Activated naive CD4-positive, alpha-beta T cell treated with Interleukin-2 at 50 U/mL for 16 hours (primary cell): ENCODE data around the gene SCNN1G.
"Not testable (repeated sequence)": the region's sequence is repeated elsewhere in the genome, so short reads cannot be mapped to it uniquely, and the experiment has no call there.

Experiments
- DNase-seq: peaks from one replicate; pipeline ENCODE4 v3.0.0-alpha.2; 2020

Gene SCNN1G

DNA sequence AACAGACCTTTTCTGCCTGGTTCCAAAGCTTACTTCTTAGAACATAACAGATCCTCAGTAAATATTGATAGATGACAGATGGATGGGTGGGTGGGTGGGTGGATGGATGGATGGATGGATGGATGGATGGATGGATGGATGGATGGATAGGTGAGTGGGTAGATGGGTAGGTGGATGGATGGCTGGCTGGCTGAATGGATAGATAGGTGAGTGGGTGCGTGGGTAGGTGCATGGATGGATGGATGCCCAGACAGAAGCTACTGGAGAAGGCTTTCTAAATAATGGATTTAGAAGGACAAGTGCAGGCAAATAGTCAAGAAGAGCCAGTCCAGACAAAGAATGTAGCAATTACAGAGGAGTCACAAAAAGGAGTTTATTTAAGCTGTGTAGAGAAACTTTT lies 19.6 kb downstream of the SCNN1G start:
- no peak for DNase-seq

- DNase-seq: no peak
These were observed 24.4 kb downstream of the SCNN1G start for GRCh38 chr16:23206986-23207385.

GRCh38 chr16:23207485-23207884 lies 24.9 kb downstream of the SCNN1G start:
- no peak for DNase-seq

DNA sequence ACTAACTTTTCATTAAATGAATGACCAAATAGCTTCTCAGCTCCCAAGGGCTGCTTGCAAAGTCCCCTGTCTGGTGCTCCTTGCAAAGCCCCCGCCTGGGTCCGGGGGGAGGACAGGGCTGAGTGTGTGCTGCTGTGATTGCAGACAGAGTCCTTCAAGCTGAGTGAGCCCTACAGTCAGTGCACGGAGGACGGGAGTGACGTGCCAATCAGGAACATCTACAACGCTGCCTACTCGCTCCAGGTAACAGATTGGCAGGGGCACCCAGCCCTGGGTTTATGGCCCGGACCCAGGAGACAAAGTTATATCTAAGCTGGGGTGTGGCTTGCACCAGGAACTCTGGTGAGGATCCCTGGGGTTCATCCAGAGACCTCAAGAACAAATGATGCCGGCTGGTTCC lies 27.1 kb downstream of the SCNN1G start:
- no peak for DNase-seq

DNA sequence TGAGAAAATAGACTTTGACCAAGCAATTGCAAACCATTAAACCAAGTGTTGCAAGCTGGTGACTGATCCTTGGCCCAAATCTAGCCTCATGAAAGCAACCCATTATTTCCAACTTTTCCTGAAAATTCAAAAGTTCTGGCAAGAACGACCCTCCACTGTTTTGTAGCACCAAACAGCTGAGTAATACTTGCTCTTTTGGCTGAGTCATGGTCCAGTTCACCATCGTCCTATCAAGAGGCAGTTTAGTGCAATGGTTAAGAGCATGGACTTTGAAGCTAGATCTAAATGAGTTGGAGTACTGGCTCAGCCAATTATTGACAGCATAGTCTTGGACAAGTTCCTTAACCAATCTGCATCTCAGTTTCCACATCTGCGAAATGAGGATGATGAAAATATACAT lies 31.3 kb downstream of the SCNN1G start:
- DNase-seq: no peak

DNA sequence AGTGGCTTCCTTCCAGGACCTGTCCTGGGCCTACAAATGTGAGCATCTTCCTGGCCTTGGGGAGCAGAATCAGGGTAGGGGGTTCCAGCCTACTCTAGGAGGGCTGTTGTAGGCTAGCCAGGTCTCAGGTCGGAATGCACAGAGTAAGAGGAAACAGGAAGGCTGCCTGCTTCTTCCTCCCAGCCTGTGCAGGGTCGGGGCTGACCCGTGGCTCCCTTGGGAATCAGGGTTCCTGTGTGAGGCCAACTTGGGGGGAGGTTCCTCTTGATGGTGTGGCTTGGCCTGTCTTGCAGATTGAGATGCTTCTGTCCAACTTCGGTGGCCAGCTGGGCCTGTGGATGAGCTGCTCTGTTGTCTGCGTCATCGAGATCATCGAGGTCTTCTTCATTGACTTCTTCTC lies 32.3 kb downstream of the SCNN1G start:
- DNase-seq: no peak

DNA sequence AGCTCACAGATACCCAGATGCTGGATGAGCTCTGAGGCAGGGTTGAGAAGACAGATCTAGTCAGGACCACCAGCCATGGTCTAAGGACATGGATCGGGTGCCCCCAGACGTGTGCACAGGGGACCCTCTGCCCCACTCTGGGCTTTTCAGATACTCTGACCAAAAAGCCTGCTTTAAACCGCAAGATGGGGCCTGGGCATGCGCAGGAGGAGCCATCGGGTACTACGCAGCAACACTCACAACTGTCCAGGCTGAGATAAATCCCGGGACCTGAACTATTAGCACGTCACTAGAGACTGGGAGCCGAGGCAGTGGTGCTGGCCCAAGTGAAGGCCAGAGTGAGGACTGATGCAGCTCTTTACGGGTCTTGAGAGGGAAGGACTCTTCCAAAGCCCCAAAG lies 32.9 kb downstream of the SCNN1G start:
- no peak for DNase-seq

DNA sequence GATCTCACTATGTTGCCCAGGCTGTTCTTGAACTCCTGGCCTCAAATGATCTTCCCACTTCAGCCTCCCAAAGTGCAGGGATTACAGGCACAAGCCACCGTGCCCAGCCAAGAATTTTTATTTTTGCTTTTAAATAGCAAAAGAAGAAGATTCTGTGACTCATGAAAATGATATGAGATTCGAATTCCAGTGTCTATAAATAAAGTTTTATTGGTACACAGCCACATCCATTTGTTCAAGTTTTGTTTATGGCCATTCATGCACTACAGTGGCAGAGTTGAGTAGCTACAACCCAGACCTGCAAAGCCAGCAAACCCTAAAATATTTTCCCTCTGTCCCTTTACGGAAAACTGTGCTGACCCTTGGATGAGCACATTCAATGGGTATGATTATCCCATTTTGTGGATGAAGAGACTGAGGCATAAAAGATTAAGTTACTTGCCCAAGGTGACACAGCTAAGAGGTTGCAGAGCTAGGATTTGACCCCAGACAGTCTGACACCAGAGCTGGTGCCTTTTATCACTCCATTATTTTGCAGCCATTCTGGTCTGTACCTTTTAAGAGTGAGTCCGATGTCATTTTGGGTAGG lies 34.2 kb downstream of the SCNN1G start:
- no peak for DNase-seq

DNA sequence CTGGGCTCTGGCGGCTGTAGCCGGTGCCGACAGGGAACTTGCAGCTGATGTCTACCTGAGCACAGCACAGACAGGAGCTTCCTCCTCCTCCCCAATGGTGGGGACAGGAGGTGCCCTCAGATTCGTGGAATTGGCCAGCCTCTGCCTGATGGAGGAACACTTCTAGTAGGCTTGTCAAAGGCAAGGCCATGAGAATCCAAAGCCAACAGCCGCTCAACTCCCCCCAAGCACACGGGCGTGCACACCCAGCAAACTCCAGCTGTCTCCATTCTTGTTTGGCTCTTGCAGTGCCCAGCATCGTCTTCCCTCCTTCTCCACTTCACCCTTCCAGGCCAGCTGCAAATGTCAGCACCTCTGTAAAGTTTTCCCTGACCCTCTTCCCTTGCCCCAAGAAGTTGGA lies 35.1 kb downstream of the SCNN1G start:
- DNase-seq: no peak

- DNase-seq: no peak
These were observed 40.4 kb downstream of the SCNN1G start for GRCh38 chr16:23222929-23223328.

DNA sequence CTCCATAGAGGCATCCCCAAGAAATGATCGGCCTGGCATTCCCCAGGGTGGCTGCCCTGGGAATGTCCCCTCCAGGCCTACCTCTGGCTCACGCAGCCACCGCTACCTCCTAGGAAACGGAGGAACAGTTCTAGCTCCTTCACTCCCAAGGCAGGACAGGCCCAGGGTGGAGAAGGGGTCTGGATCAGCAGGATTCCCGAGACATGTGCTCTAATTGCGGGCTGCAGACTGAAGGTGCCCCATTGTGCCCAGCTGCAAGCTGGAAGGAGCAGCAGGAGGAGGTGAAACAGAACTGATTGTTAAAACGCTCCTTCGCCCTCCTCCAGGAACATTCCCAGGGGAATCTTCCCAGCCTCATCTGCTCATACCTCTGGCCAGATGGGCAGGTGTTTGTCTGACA lies 40.8 kb downstream of the SCNN1G start:
- no peak for DNase-seq

GRCh38 chr16:23225109-23225508 lies 42.6 kb downstream of the SCNN1G start:
- DNase-seq: no peak

DNA sequence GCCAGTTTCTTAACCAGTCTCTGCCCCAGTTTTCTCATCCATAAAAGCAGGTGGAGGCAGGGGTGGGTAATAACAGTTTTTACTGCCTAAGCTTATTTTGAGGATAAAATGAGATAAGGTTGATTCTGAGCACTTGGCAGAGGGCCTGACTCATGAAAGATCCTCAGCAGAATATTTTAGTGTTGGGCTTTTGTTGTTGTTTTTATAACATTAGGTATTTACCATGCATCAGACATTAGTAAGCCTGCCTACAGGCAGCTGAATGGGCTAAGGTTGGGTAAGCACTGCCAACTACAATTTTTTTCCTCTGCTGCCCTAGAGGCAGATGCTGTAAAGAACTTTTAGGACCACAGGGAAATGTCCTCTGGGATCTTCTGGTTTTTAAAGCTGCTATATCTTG lies 43.1 kb downstream of the SCNN1G start:
- DNase-seq: no peak

DNA sequence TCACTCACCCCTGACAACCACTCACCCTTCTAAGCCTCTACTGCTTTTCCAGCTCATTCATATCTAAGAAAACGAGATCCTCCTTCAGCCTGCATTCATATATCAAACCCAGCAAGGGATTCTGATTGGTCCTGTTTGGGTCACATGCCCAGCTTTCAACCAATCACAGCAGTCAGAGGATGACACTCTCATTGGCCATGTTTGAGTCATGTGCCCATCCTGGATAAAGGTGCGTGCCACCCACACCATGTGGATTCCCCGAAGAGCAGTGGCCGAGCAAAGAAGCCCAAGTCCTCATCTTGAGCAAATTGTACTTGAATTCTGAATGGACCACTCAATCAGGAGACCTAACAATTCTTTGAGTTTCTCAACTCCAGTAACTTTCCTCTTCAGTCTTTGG lies 45.0 kb downstream of the SCNN1G start:
- no peak for DNase-seq

DNA sequence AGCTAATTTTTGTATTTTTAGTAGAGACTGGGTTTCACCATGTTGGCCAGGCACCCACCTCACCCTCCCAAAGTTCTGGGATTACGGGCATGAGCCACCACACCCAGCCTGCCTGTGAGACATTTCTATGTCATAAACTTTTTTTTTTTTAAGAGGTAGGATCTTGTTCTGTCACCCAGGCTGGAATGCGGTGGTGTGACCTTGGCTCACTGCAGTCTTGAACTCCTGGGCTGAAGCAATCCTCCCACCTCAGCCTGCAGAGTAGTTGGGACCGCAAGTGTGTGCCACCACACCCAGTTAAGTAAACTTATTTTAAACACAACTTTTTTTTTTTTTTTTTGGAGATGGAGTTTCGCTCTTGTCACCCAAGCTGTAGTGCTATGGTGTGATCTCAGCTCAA lies 47.2 kb downstream of the SCNN1G start:
- no peak for DNase-seq

DNA sequence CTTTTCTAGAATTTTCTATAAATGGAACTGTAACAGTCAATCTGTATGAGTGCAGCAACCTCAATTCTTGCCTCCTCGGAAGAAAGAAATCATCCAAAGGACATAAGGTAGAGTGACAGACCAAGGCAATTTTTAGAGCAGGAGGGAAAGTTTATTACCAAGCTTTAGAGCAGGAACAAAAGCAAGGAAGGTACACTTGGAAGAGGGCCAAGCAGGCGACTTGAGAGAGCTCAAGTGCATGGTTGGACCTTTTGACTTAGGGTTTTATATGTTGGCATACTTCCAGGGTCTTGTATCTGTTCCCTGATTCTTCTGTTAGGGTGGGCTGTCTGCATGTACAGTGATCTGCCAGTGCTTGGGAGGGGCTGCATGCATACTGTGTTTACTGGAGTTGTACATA lies 50.3 kb downstream of the SCNN1G start:
- DNase-seq: no peak

- no peak for DNase-seq
These were observed 52.6 kb downstream of the SCNN1G start for GRCh38 chr16:23235176-23235575.

DNA sequence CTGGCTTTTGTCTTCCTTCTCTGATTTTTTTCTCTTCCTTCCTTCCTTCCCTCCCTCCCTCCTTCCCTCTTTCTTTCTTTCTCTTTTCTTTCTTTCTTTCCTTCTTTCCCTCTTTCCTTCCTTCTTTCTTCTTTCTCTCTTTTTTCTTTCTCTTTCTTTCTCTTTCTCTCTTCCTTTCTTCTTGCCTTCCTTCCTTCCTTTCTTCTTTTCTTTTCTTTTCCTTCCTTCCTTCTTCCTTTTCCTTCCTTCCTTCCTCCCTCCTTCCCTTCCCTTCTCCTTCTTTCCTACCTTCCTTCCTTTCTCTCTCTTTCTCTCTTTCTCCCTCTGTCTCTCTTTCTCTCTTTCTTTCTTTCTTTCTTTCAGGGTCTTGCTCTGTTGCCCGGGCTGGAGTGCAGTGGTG lies 54.4 kb downstream of the SCNN1G start:
- DNase-seq: no peak

DNA sequence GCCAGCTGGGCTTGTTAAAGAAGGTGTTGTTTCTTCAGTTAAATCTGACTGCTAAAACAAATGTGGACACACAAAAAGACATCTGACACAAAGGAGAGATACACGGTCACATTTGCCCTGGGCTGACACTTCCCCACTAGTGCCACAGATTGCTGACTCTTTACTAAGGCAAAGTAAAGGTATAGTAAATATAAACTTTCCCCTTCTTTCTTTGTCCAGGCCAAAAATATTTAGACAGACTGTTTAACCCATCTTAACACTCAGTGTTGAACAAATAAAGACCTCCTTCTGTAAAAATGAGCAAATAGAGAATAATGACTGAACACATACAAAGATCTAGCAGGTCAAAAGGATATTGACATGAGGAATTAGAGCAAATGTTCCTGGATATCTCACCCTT lies 58.4 kb downstream of the SCNN1G start:
- no peak for DNase-seq

DNA sequence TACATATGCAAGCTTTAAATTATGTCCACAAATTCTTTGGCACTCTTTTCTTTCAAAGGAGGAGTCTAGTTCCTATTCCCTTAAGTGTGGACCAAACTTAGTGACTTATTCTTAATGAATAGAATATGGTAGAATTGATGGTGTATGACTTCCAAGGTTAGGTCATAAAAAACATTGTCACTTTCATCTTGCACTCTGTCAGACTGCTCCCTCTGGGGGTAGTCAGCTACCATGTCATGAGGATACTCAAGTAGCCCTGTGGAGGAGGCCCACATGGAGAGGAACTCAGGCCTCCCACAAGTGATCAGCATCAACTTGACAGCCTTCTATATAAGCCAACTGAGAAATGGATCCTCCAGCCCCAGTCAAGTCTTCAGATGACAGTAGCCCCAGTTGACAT lies 61.6 kb downstream of the SCNN1G start:
- DNase-seq: no peak

DNA sequence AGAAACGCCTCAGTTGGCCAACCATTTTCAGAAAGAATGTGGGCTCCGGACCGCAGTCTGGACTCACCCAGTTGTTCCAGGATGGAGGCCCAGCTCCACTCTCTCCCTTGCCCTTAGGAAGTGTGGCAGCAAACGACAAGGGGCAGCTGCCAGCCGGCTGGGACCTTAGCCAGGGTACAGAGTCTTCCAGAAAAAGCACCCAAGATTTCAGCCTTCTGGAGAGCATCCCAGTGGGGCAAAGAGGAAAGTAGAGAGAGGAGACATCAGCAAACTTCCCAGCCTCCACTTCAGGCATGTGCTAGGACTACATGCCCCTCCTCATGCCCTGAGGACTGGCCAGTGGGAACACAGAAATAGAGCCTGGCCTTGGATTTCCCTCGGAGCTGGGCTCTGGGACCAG lies 62.7 kb downstream of the SCNN1G start:
- no peak for DNase-seq

DNA sequence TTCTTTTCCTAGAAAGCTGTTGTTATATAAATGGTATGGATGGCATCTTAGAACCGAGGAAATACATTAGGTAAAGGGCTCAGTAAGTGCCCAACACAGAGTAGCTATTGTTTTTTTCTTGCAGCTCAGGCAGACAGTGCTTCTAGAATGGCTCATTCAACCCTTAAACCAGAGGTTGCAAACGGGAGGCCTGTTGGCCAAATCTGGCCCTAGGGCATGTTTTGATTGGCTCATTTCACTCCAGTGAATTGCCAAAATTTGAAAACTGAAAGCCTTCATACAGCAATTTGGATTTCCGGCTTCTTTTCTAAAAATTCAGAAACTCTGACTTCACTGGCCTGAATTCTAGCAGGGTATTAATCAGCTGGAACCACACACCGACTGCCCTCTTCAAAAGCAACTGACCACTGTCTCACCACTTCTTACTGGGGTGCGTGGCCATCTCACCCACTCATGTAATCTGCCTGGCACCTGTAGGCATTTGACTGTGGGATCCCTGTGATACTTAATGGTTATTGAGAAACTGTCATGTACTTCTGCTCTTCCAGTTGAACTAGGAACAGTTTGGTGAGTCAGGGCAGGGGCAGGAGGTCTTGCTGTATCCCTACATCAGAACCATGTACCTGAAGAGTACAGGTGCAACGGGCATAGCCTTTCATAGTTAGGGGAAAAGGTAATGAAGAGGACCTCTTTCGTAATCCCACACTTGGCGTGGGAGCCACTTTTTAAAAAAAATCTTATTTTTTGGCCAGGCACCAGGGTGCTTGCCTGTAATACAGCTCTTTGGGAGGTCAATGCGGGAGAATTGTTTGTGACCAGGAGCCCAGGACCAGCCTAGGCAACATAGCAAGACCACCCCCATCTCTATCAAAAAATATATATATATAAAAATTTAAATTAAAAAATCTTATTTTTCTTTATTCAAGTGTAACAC lies 66.0 kb downstream of the SCNN1G start:
- no peak for DNase-seq

- DNase-seq: no peak
These were observed 67.3 kb downstream of the SCNN1G start for GRCh38 chr16:23249830-23250229.

DNA sequence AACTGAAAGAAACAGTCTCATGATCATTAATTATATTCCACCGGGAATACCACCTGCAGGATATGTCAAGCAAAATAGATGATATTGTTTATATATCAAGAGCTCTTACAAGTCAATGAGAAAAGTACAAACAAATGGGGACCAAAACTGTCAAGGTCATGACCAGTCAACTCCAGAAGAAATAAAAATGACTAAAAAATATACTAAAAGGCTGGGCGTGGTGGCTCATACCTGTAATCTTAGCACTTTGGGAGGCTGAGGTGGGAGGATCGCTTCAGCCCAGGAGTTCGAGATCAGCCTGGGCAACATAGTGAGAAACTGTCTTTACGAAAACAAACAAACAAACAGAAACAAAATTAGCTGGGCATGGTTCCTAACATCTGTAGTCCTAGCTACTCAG lies 69.8 kb downstream of the SCNN1G start:
- no peak for DNase-seq

GRCh38 chr16:23253650-23254049 lies 71.1 kb downstream of the SCNN1G start:
- not testable (repeated sequence) for DNase-seq
